ENCODE results near the gene WASHC2C.
"Not testable (repeated sequence)": the region's sequence is repeated elsewhere in the genome, so short reads cannot be mapped to it uniquely, and the experiment has no call there.

WASHC2C gene

GRCh38 chr10:45726703-45727420 lies at the start of gene WASHC2C:
TSS of gene WASHC2C (plus strand) at chr10:45727266. CDS start at chr10:45727318, 52 bp downstream.
- peak; percentile 46 to 77 for DNase-seq

- not testable (repeated sequence) for DNase-seq
Measured at GRCh38 chr10:45678467-45678866, 48.6 kb upstream of the WASHC2C start.

- DNase-seq: not testable (repeated sequence)
Measured at GRCh38 chr10:45710200-45710796, 16.8 kb upstream of the WASHC2C start.

GRCh38 chr10:45711223-45711622 lies 15.8 kb upstream of the WASHC2C start:
- DNase-seq: not testable (repeated sequence)

- not testable (repeated sequence) for DNase-seq
Measured at GRCh38 chr10:45717053-45717452, 10.0 kb upstream of the WASHC2C start.

- DNase-seq: not testable (repeated sequence)
Measured at GRCh38 chr10:45717642-45718041, 9.4 kb upstream of the WASHC2C start.

- DNase-seq: not testable (repeated sequence)
Measured at GRCh38 chr10:45721503-45721902, 5.6 kb upstream of the WASHC2C start.

- DNase-seq: not testable (repeated sequence)
Measured at GRCh38 chr10:45723851-45724250, 3.2 kb upstream of the WASHC2C start.

- not testable (repeated sequence) for DNase-seq
Measured at GRCh38 chr10:45727421-45727965, 427 bp downstream of the WASHC2C start.

- DNase-seq: not testable (repeated sequence)
Measured at GRCh38 chr10:45734449-45734848, 7.4 kb downstream of the WASHC2C start.

- DNase-seq: not testable (repeated sequence)
Measured at GRCh38 chr10:45734867-45735266, 7.8 kb downstream of the WASHC2C start.

- DNase-seq: not testable (repeated sequence)
Measured at GRCh38 chr10:45741559-45741958, 14.5 kb downstream of the WASHC2C start.

- DNase-seq: not testable (repeated sequence)
Measured at GRCh38 chr10:45742014-45742413, 14.9 kb downstream of the WASHC2C start.

GRCh38 chr10:45751141-45751540 lies 24.1 kb downstream of the WASHC2C start:
- not testable (repeated sequence) for DNase-seq

- DNase-seq: not testable (repeated sequence)
Measured at GRCh38 chr10:45752210-45752609, 25.1 kb downstream of the WASHC2C start.

- not testable (repeated sequence) for DNase-seq
Measured at GRCh38 chr10:45753979-45754495, 27.0 kb downstream of the WASHC2C start.

- DNase-seq: not testable (repeated sequence)
Measured at GRCh38 chr10:45755083-45755482, 28.0 kb downstream of the WASHC2C start.

GRCh38 chr10:45756065-45756464 lies 29.0 kb downstream of the WASHC2C start:
- not testable (repeated sequence) for DNase-seq

GRCh38 chr10:45757661-45758396 lies 30.8 kb downstream of the WASHC2C start:
- not testable (repeated sequence) for DNase-seq

GRCh38 chr10:45761622-45762021 lies 34.6 kb downstream of the WASHC2C start:
- DNase-seq: not testable (repeated sequence)

GRCh38 chr10:45763037-45763436 lies 36.0 kb downstream of the WASHC2C start:
- not testable (repeated sequence) for DNase-seq

- DNase-seq: not testable (repeated sequence)
Measured at GRCh38 chr10:45768334-45768733, 41.3 kb downstream of the WASHC2C start.

Data from NCI-H2081 (cell line).